GM21367 (cell line): ENCODE results near the gene CYP24A1.

Source experiments
- ATAC-seq: cut with Tn5 transposase; IDR thresholded peaks from one replicate; pipeline ENCODE4 v1.9.1; 2021; ENCODE audit not compliant: unreplicated experiment

The CYP24A1 gene

DNA sequence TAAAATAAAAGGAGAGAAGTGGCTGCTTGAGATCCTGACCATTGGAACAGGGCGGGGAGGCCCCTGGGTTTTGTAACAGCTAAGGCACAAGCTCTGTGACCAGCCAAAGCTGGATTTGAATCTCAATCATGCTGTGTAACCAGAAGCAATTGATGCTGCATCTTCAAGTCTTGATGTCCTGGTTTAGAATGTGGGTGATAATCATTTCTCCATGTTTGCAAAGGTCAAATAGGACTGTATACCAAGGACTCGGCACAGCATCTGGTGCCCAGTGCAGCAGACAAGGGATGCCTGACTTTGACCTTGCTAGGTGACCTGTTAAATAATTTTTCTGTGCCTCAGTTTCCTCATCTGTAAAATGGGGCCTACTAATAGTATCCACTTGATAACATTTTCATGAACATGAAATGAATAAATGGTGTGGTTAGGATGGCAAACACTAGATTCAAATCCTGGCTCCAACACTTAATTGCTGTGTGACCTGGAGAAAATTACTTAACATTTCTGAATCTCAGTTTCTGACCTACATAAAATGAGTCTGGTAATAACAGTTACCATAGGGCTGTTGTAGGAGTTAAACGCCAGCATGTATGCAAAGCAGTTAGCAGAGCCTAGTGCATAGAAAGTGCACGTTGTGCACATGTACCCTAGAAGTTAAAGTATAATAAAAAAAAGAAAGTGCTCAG lies 57.1 kb downstream of the CYP24A1 start:
- no peak for ATAC-seq

DNA sequence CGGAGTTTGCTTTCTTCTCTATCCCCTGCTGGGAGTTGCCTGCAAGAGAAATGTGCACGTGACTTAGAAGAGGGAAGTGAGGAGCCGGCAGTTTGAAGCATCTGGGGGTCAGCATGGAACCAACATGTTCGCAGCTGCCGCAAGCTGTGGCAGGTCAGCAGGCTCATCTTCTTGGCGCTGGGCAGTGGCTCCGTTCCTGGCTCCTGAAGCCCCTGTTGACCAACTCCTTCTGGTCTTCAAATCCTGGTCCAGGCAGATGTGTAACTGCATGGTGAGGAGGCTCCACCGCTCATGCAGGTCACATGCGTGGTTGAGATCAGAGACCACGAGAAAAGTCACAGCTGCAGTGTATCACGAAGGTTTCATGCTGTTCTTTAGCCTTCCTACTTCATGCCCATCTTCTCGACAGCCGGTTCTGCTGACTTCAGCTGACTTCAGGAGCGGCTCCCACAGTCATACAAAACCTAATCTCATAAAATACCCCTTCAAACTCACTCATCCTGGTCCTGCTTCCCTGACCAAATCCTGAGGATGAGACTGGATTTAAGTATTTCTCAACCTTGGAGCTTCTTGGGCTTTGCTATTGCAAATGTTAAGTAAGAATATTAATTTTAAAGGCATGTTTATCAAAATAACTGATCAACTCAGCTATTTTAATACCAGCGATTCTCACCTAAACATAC lies 58.5 kb downstream of the CYP24A1 start:
- ATAC-seq: no peak

DNA sequence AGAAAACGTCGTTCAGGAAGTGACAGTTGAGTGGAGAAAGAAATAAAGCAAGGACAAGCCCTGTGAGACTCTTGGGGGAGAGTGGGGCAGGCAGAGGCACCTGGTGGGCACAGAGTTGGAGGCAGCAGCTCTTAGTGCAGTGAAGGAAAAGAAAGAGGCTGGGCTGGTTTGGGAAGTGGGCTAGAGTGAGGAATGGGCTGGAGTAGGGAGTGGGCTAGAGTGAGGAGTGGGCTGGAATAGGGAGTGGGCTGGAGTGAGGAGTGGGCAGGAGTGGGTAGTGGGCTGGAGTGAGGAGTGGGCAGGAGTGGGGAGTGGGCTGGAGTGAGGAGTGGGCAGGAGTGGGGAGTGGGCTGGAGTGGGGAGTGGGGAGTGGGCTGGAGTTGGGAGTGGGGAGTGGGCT lies 59.7 kb downstream of the CYP24A1 start:
- ATAC-seq: no peak

DNA sequence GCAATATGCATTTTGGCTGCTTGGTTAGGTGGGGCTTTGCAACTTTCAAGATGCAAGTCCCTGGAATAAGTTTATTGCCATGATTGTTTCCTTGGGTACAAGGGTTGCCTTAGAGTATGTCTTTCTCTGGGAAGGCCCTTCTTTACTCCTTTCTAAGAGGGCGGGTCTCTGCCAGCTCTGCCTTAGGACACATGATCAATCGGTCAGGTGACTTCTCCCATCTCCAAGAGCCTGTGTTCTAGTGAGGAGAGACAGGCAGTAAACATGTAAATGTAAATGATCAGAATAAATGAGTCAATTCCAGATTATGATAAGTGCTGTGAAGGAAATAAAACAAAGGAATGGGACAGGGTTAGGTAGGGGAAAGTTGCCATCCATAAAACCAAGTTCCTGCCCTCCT lies 60.2 kb downstream of the CYP24A1 start:
- ATAC-seq: no peak

DNA sequence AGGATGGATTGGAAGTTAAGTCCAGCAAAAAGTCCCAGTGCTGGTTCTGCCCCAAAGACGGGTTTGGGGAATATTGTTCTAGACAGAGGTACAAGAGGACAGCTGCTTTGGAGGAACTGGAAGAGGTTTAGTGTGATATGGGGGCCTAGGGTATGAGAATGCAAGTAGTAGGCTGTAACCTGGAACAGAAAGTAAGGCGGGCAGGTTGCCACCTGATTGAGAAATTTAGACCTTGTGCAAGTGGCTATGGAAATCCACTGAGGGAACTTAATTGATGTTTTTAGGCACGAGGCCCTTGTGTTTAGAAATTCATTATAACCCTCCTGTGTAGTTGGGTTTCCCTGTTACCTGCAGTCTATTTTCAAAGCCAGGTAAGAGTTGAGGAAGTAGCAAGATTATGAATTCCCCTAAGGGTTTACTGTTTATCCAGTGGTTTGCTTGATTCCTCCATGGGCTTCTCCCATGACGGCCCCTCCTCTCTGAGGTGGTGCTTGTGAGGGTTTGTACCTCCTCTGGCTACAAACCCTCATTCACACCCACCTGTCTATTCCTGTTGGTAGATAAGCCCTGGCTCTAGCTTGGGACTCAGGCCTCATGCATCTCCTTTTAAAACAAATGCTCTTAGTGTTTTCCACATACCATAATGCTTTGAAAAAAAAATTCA lies 61.4 kb downstream of the CYP24A1 start:
- no peak for ATAC-seq

DNA sequence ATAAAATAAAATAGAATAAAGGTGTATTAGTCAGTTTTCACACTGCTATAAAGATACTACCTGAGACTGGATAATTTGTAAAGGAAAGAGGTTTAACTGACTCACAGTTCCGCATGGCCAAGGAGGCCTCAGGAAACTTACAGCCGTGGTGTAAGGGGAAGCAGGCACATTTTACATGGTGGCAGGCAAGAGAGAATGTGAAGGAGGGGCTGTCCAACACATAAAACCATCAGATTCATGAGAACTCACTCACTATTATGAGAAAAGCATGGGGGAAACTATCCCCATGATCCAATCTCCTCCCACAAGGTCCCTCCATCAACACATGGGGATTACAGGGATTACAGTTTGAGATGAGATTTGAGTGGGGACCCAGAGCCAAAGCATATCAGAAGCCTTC lies 62.3 kb downstream of the CYP24A1 start:
- ATAC-seq: no peak

DNA sequence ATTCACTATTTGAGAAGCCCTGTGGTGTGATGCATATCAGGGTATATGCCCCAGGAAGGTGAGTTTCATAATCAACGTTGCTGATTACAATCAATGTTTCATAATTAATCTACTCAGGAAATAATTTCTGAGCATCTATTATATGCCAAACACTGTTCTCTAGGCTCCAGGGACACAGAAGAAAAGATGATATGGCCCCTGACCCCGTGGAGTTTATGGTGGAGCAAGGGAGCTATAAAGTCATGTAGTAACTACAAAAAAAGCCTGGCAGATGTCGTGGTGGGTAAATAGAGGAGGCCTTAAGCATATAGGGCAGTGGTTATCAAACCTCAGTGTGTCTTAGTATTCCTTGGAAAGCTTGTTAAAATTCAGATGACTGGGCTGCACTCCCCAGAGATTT lies 63.3 kb downstream of the CYP24A1 start:
- ATAC-seq: no peak

DNA sequence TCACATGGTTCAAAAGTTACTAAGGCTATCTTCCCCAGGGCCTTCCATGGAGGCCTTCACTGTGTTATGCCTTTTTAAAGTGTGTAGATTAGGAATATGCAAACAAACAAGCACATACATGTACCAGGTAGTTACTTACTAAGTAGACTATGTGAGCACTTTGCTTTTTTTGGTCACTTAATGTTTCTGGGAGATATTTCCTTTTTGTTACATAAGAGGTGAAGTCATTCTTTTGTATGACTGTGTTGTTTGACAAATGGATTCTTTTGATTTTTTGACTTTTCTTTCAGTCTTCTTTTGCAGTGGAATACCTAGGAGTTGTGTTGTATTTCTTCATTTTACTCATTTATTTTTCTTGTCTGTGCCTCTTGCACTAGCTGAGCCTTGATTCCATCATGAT lies 63.7 kb downstream of the CYP24A1 start:
- ATAC-seq: no peak

DNA sequence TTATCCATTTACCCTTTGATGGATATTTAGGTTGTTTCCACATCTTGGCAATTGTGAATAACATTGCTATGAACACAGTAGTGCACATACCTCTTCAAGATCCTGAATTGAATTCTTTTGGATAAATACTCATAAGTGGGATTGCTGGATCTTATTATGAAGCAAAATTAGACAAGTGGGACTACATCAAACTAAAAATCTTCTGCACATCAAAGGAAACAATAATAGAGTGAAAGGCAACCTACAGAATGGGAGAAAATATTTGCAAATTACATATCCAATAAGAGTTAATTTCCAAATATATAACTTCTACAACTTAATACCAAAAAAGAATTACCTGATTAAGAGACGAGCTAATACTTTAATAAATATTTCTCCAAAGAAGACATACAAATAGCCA lies 65.0 kb downstream of the CYP24A1 start:
- no peak for ATAC-seq

DNA sequence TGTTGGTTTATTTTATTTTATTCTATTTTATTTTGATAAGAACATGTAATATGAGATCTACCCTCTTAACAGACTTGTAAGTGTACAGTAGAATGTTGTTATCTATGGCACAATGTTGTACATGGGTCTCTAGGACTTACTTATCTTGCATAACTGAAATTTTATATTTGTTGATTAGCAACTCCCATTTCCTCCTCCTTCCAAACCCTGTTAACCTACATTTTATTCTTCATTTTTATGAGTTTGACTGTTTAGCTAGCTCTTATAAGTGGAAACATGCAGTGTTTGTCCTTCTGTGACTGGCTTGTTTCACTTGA lies 65.5 kb downstream of the CYP24A1 start:
- ATAC-seq: no peak

DNA sequence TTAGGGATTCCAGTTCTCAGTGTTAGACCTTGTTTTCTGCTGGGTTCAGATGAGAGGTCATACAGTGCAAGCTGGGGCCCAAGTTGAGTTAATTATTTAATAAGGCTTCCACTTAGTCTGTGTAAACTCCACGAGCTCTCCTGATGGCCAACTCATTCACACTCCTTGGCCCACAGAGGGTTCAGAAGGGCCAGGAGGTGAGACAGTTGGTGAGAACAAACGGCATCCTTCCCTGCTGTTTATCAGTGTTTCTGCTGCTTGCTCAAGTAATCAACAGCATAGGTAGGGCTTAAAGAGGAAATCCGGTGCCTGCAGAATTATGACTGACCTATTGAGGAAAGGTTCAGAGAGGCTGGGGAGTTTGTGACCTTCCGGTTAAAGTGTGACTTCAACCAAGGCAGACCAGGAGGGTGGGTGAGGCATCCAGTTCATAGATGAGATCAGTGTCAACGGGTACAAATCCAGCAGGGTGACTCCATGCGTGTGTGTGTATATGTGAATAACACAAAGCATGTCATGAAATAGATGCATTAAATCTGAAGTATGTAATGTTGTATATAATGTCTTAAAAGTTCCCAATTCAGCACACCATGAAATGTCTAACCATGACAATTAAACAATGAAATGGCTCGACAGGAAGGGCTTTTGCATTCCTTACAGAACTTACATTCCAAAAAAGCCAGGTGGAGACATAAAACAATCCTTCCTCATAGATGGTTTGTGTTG lies 66.0 kb downstream of the CYP24A1 start:
- no peak for ATAC-seq

DNA sequence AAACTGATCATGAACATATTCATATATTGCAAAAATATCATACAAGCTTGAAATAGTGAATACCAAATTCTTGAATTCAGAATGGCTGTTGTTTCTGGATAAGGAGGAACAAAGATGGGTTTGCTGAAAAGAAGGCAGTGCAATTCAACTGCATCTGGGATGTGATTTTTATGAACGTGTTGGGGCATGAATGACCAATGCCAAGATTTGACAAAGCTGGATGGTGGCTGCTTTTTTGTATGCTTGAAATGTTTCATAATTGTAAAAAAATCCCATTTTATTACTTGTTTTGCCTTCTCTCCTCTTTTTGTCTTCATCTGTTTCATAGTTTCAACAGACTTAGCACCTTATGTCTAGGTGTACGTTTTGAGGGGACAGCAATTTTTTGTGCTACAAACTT lies 66.6 kb downstream of the CYP24A1 start:
- no peak for ATAC-seq

DNA sequence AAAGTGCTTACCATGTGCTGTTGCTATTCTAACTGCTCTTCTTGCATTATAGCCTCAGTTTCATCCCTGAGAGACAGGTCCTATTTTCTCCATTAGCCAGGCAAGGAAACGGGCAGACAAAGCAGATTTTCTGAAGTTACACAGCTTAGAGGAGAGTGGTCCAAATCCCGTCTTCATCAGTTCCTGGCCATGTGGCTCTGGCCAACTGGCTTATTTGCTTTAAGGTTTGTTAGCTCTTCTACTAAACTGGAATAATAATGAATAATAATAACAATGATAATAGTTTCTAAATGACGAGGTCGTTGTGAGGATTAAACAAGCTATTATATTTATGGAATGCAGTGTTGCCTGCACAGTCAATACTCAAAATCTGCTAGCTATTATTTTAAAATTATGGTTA lies 67.6 kb downstream of the CYP24A1 start:
- no peak for ATAC-seq

DNA sequence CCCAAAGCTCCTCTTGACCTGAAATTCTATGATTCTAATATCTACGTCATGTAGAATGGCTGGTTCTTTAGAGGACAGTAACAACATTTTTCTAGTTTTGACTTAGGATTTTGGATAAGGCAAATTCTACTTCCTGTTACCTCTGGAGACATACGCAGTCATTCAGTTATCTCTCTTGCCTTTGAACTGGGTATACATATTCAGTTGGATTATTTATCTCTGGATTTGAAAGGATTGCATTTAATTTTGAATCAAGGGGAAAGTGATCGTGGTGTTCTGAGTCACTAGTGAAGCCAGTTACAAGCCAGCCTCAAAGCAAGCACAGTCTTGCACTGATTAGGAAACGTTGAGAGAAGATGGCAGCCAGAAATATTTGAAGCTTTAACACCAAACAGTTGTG lies 68.1 kb downstream of the CYP24A1 start:
- no peak for ATAC-seq

DNA sequence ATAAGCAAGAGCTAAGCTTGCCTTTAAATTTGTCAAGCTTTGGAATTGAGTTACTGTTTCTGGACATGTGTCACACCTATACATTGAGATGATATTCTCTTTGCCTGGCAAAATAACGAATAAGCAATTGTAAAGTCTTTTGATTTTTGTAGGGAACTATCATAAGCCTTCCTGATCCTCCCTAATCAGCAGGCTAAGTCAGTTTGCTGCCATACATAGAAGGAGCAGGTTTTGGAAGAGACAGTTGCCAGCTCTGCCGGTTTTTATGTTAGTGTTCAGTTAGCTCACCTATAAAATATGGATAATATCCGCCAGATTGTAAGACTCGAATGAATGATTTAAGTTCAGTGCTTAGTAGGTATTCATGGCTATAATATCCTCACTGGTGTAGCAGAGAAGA lies 69.0 kb downstream of the CYP24A1 start:
- no peak for ATAC-seq

DNA sequence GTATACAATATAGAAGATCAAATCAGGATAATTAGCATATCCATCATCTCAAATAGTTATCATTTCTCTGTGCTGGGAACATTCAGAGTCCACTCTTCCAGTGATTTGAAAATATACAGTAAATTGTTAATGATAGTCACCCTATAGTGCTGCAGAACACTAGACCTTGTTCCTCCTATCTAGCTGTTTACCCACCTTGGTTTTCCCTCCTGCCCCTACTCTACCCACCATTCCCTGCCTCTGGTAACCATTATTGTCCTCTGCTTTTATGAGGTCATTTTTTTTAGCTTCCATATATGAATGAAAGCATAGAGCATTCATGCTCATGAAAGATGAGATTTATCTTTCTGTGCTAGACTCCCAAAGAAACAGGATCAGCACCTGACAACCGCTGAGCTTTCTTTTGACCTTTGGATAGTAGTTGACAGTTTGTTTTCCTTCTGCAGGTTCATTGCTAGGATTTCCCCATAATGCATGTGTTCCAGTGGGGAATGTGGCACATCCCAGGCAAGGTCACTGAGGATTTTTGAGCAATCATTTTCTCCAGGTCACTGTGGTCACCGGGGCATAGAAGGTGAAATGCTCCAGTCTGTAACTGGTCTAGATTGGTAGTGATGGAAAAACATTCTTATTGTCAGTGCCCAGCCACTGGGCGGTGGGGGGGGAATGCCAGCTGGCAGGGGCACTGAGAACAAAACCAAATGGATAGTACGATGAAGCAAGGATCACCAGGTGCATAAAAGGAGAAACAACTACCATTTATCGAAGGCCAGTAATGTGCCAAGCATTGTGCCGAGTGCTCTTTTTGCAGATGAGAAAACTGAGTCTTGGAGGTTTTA lies 69.8 kb downstream of the CYP24A1 start:
- ATAC-seq: no peak
